Endothelial cell of umbilical vein (primary cell): ENCODE results near the gene WRAP53. TPM values are rescaled to one million over a fixed set of nuclear protein-coding genes. Genes with fewer than 3 reads are reported as not detected.
A peak's percentile ranks its signal among the peaks of the same experiment; 100 is the strongest.

Experiments used
- BruUV-seq: library from RNA; stranded (reverse); fragments of 400-500 nt; replicated peaks from 2 replicates; lab custom pipeline; 2021; lab: Mats Ljungman, UMichigan
- CTCF ChIA-PET: fragments of 300-600, 350-600 bp; sonication (Branson Sonifier 250); formaldehyde crosslinking; loops from one replicate; lab custom pipeline; 2021; ENCODE audit warnings: antibody characterized with exemption, inconsistent platforms; lab: Charles Lee
- POLR2A ChIA-PET: fragments of 300-600, 350-600 bp; sonication (Branson Sonifier 250); formaldehyde crosslinking; loops from one replicate; lab custom pipeline; 2021; ENCODE audit warnings: antibody characterized with exemption, inconsistent platforms; lab: Charles Lee
- DNase-seq: peaks from one replicate; pipeline ENCODE4 v3.0.0-alpha.2; 2011; ENCODE audit warnings: low read depth, low spot score
- FAIRE-seq: peaks from 2 replicates; lab custom pipeline; 2011; peaks lifted over from hg19 to GRCh38; lab: Jason Lieb, UNC
- H2AFZ ChIP-seq: 2 replicates; pipeline ENCODE4 v1.6.0; 2012; ENCODE audit warnings: low read depth, low read length, control low read depth, inconsistent platforms
- H3K27ac ChIP-seq: 2 replicates; pipeline ENCODE4 v1.5.1; 2011; ENCODE audit warnings: low read depth, mild to moderate bottlenecking, control low read depth, low read length, moderate library complexity; ENCODE audit not compliant: insufficient read depth
- H3K27me3 ChIP-seq, 2 experiments: 2 replicates each; pipeline versions ENCODE4 v1.6.0 to v1.6.1; 2011; ENCODE audit warnings: low read length in 2 of 2, mixed read lengths in 1 of 2; ENCODE audit not compliant: control insufficient read depth in 2 of 2, insufficient read depth in 2 of 2
- H3K36me3 ChIP-seq, 2 experiments: 2 replicates in 1 of 2; 3 replicates in 1 of 2; pipeline ENCODE4 v1.5.1; 2011; ENCODE audit warnings: low read length in 2 of 2, mild to moderate bottlenecking in 1 of 2, moderate library complexity in 1 of 2; ENCODE audit not compliant: control insufficient read depth in 2 of 2, insufficient read depth in 2 of 2; ENCODE audit errors: extremely low read depth in 1 of 2
- H3K4me1 ChIP-seq: 3 replicates; pipeline ENCODE4 v1.5.1; 2011; ENCODE audit warnings: mild to moderate bottlenecking, low read length; ENCODE audit not compliant: control insufficient read depth, insufficient read depth; ENCODE audit errors: extremely low read depth
- H3K4me2 ChIP-seq: 2 replicates; pipeline ENCODE4 v1.6.1; 2011; ENCODE audit warnings: low read length, control low read depth, mixed read lengths; ENCODE audit not compliant: insufficient read depth
- H3K4me3 ChIP-seq, 3 experiments: fragments of 200-600 bp in 1 of 3; sonication (generic), shearing (Covaris generic) in 1 of 3; replicated peaks in 1 of 3; 2 replicates each; pipeline ENCODE4 v1.5.1; 2011 to 2016; ENCODE audit warnings: control low read depth in 3 of 3, low read length in 3 of 3, mild to moderate bottlenecking in 2 of 3, inconsistent platforms in 1 of 3, low read depth in 1 of 3, moderate library complexity in 1 of 3; ENCODE audit not compliant: insufficient read depth in 1 of 3
- H3K79me2 ChIP-seq: 2 replicates; pipeline ENCODE4 v1.6.0; 2012; ENCODE audit warnings: low read length, inconsistent platforms; ENCODE audit not compliant: control insufficient read depth, insufficient read depth
- H3K9ac ChIP-seq: replicated peaks from 2 replicates; pipeline ENCODE3; 2011; ENCODE audit warnings: low read length, control low read depth; ENCODE audit not compliant: insufficient read depth; ENCODE audit errors: extremely low read depth
- H3K9me1 ChIP-seq: replicated peaks from 3 replicates; pipeline ENCODE4 v1.6.0; 2011; ENCODE audit warnings: mild to moderate bottlenecking, low read length; ENCODE audit not compliant: control insufficient read depth, insufficient read depth; ENCODE audit errors: extremely low read depth
- H3K9me3 ChIP-seq: replicated peaks from 2 replicates; pipeline ENCODE4 v1.5.1; 2012; ENCODE audit warnings: low read length, inconsistent platforms; ENCODE audit not compliant: control insufficient read depth, insufficient read depth
- H4K20me1 ChIP-seq: replicated peaks from 2 replicates; pipeline ENCODE3; 2011; ENCODE audit warnings: mild to moderate bottlenecking, low read length; ENCODE audit not compliant: control insufficient read depth, insufficient read depth; ENCODE audit errors: extremely low read depth
- CTCF ChIP-seq, 2 donors: IDR thresholded peaks; 1 replicate in 1 of 2; 2 replicates in 1 of 2; pipeline ENCODE4 v1.5.1; 2011; ENCODE audit warnings: low read length in 2 of 2, mild to moderate bottlenecking in 2 of 2, moderate library complexity in 2 of 2, control low read depth in 1 of 2, inconsistent platforms in 1 of 2, low read depth in 1 of 2; ENCODE audit not compliant: insufficient read depth in 1 of 2; ENCODE audit errors: extremely low read depth in 1 of 2
- EZH2 ChIP-seq: IDR thresholded peaks from 2 replicates; pipeline ENCODE4 v1.6.1; 2012; ENCODE audit warnings: borderline replicate concordance, low read depth, mild to moderate bottlenecking, moderate library complexity, low read length, inconsistent platforms; ENCODE audit not compliant: severe bottlenecking
- FOS ChIP-seq: IDR thresholded peaks from 2 replicates; pipeline ENCODE4 v1.6.1; 2011; ENCODE audit warnings: mild to moderate bottlenecking, low read length, moderate library complexity, borderline replicate concordance; ENCODE audit not compliant: insufficient read depth
- GATA2 ChIP-seq: IDR thresholded peaks from 2 replicates; pipeline ENCODE4 v1.7.0; 2011; ENCODE audit warnings: low read depth, mild to moderate bottlenecking, moderate library complexity, mixed read lengths, low read length; ENCODE audit not compliant: insufficient read length, insufficient read depth
- JUN ChIP-seq: IDR thresholded peaks from 2 replicates; pipeline ENCODE4 v1.6.1; 2011; ENCODE audit warnings: borderline replicate concordance, low read depth; ENCODE audit not compliant: insufficient read length, insufficient read depth
- MAX ChIP-seq: IDR thresholded peaks from 2 replicates; pipeline ENCODE4 v1.6.1; 2011; ENCODE audit not compliant: insufficient read depth, insufficient read length
- MYC ChIP-seq: IDR thresholded peaks from one replicate; pipeline ENCODE4 v1.6.1; 2011; ENCODE audit warnings: mild to moderate bottlenecking, low read depth, low read length
- POLR2A ChIP-seq: IDR thresholded peaks from 2 replicates; pipeline ENCODE4 v1.6.1; 2012; ENCODE audit warnings: low read depth, mild to moderate bottlenecking, control low read depth, low read length
- POLR2AphosphoS5 ChIP-seq: IDR thresholded peaks from 2 replicates; pipeline ENCODE4 v1.6.1; 2012; ENCODE audit warnings: low read depth, mild to moderate bottlenecking, control low read depth, low read length, moderate library complexity; ENCODE audit not compliant: insufficient read depth
- dilution Hi-C: fragments of 300-500 bp; cut with MboI; formaldehyde crosslinking; loops from one replicate; pipeline ENCODE4 v1.15.0; 2019; ENCODE audit warnings: low sequenced_read_pairs; ENCODE audit not compliant: extremely low pct_ligation_motif_present
- intact Hi-C: fragments of 100-400 bp; cut with micrococcal nuclease; formaldehyde crosslinking; loops from one replicate; pipeline ENCODE4 v1.10.0; 2022
- polyA plus RNA-seq, 4 experiments: library from polyadenylated mRNA; depleted of rRNA in 3 of 4; stranded (reverse) in 3 of 4; unstranded in 1 of 4; fragments of >200 nt; gene quantifications; 2 replicates each; pipeline versions ENCODE4 v1.2.1 to v1.2.3, GENCODE V29; 2011 to 2012; ENCODE audit warnings: missing spikeins in 1 of 4
- total RNA-seq: library from RNA; stranded (reverse); gene quantifications from 2 replicates; pipeline ENCODE4 v1.2.3, GENCODE V29; 2021

Gene WRAP53
- total and polyA plus RNA-seq, 2 donors (not counting 3 experiments of a cell fraction or from before 2014, with no cell fraction given): 17.9 to 28.0 TPM

- FAIRE-seq: no peak
- Histone ChIP-seq H4K20me1 (no peaks in the 10 kb centered on the region), H3K27ac (no peak overlapping the region), H3K9ac (no peak overlapping the region), H3K4me3 (no peak overlapping the region), H3K9me3 (no peaks in the 10 kb centered on the region), H3K36me3 (no peaks in the 10 kb centered on the region), H3K27me3 (peaks cover 4 to 5% of the 10 kb centered on the region in 2 experiments), H3K79me2 (no peaks in the 10 kb centered on the region), H3K4me2 (no peak overlapping the region), H3K9me1 (no peaks in the 10 kb centered on the region), H3K4me1 (peaks cover 17% of the 10 kb centered on the region), H2AFZ (no peak overlapping the region)
- TF ChIP-seq MYC (no peak), POLR2AphosphoS5 (no peak), GATA2 (no peak), JUN (no peak), MAX (no peak), POLR2A (no peak), CTCF (IDR thresholded peaks at IDR 0.05; ENCODE audit: extremely low read depth in 1 of 2, insufficient read depth in 1 of 2, low read depth in 1 of 2, low read length in 2 of 2) (no peak), FOS (no peak), EZH2 (no peak)
- BruUV-seq: no TSS peak
- ChIA-PET CTCF (interaction anchor here (0.7 to 9.7 kb wide), 16 partner anchors 9 to 313 kb away, joined by 3 to 236 read pairs (median 8); partner anchors contain the start of genes CNTROB, KDM6B and TRAPPC1), POLR2A (no interaction called here)
- dilution Hi-C loops: no loop called here
- DNase-seq: peak; percentile 23
- intact Hi-C loops: loop anchor here (5.0 kb wide), 1 partner anchor 78 kb away; no protein-coding TSS in a partner anchor
Observed at GRCh38 chr17:7744416-7744815, 56.1 kb downstream of the WRAP53 start.
